Measurements from ENCODE around the gene ATP6V0A1. TPM values are rescaled to one million over a fixed set of nuclear protein-coding genes. Genes with fewer than 3 reads are reported as not detected.

The ATP6V0A1 gene
- total and polyA plus RNA-seq, 3 donors from 2014 or later = 89.9 to 143 (median 131) TPM

- peak overlapping the region in 1 of 2 donors; percentile 39 for H3K27ac ChIP-seq
- H3K27me3 ChIP-seq = no peaks in the 10 kb centered on the region
- no peak overlapping the region for H3K4me3 ChIP-seq
- H3K9me3 ChIP-seq = no peaks in the 10 kb centered on the region
- TF ChIP-seq POLR2A (IDR thresholded peaks at IDR 0.05) (no peak), CTCF (IDR thresholded peaks at IDR 0.05) (no peak)
- H3K36me3 ChIP-seq (ENCODE audit: low read depth, missing control alignments) = no peaks in the 10 kb centered on the region
- intact Hi-C loops (cut with DNase I; ENCODE audit: low total_unique reads) = no loop called here
- WGBS, 2 donors = 36 to 62% methylated on average over 1 of the region's 1 CpG
- no peak for DNase-seq
- peaks cover 31% of the 10 kb centered on the region for H3K4me1 ChIP-seq
Measured at GRCh38 chr17:42563543-42563942, 104.9 kb downstream of the ATP6V0A1 start.

GRCh38 chr17:42563950-42564349, 105.3 kb downstream of the ATP6V0A1 start:
- Histone ChIP-seq H3K36me3 (ENCODE audit: low read depth, missing control alignments) (no peaks in the 10 kb centered on the region), H3K27me3 (no peaks in the 10 kb centered on the region), H3K4me1 (peaks cover 31% of the 10 kb centered on the region), H3K27ac (no peak overlapping the region), H3K9me3 (no peaks in the 10 kb centered on the region), H3K4me3 (no peak overlapping the region)
- intact Hi-C loops (cut with DNase I; ENCODE audit: low total_unique reads) = no loop called here
- WGBS, 2 donors = 82 to 90% methylated on average over 9 of the region's 9 CpGs
- no peak for DNase-seq
- TF ChIP-seq CTCF (IDR thresholded peaks at IDR 0.05) (no peak), POLR2A (IDR thresholded peaks at IDR 0.05) (no peak)

- intact Hi-C loops (cut with DNase I; ENCODE audit: low total_unique reads) = no loop called here
- H3K4me3 ChIP-seq = no peak overlapping the region
- H3K9me3 ChIP-seq = no peaks in the 10 kb centered on the region
- no peaks in the 10 kb centered on the region for H3K27me3 ChIP-seq
- 85 to 93% methylated on average over 8 to 15 of the region's 15 CpGs for WGBS, 2 donors
- no peaks in the 10 kb centered on the region for H3K36me3 ChIP-seq (ENCODE audit: low read depth, missing control alignments)
- H3K4me1 ChIP-seq = peaks cover 31% of the 10 kb centered on the region
- no peak overlapping the region for H3K27ac ChIP-seq
- TF ChIP-seq POLR2A (IDR thresholded peaks at IDR 0.05) = no peak
- no peak for TF ChIP-seq CTCF (IDR thresholded peaks at IDR 0.05)
- no peak for DNase-seq
Measured at GRCh38 chr17:42564815-42565522, 106.3 kb downstream of the ATP6V0A1 start.

- H3K36me3 ChIP-seq (ENCODE audit: low read depth, missing control alignments) = no peaks in the 10 kb centered on the region
- H3K4me3 ChIP-seq = no peak overlapping the region
- no peak for TF ChIP-seq POLR2A (IDR thresholded peaks at IDR 0.05)
- TF ChIP-seq CTCF (IDR thresholded peaks at IDR 0.05) = no peak
- WGBS, 2 donors = 90 to 93% methylated on average over 8 to 16 of the region's 16 CpGs
- peak overlapping the region in 1 of 2 donors; percentile 82 for H3K27ac ChIP-seq
- no peaks in the 10 kb centered on the region for H3K27me3 ChIP-seq
- no peak for DNase-seq
- intact Hi-C loops (cut with DNase I; ENCODE audit: low total_unique reads) = no loop called here
- H3K4me1 ChIP-seq = peaks cover 31% of the 10 kb centered on the region
- no peaks in the 10 kb centered on the region for H3K9me3 ChIP-seq
Measured at GRCh38 chr17:42565523-42566214, 107.0 kb downstream of the ATP6V0A1 start.

Data from testis (tissue), 3 donors.